Activated CD8-positive, alpha-beta T cell treated with anti-CD3 and anti-CD28 coated beads, Interleukin-2, amount 10 ng/mL, durations not matched to agents 7 days and 5 days (primary cell): ENCODE measurements around the gene CAPN2. TPM values are rescaled to one million over a fixed set of nuclear protein-coding genes. Genes with fewer than 3 reads are reported as not detected.

Experiments
- ATAC-seq: fragments of 150-1000 bp; cut with Tn5 transposase; one replicate; pipeline ENCODE4 v1.10.0; 2021; ENCODE audit warnings: moderate library complexity
- CTCF ChIA-PET: fragments of 350-600 bp; sonication (Branson Sonifier 250); formaldehyde crosslinking; loops from one replicate; lab custom pipeline; 2021; ENCODE audit warnings: antibody characterized with exemption; lab: Charles Lee
- POLR2A ChIA-PET: fragments of 350-600 bp; sonication (Branson Sonifier 250); formaldehyde crosslinking; loops from one replicate; lab custom pipeline; 2021; ENCODE audit warnings: antibody characterized with exemption; lab: Charles Lee
- DNase-seq: peaks from one replicate; pipeline ENCODE4 v3.0.0-alpha.2; 2020
- H3K27ac Mint-ChIP-seq: one replicate; pipeline ENCODE4 v1.8.0; 2021; ENCODE audit warnings: mild to moderate bottlenecking, mixed read lengths
- H3K27me3 Mint-ChIP-seq: one replicate; pipeline ENCODE4 v1.8.0; 2021; ENCODE audit warnings: low read depth, mixed read lengths
- H3K36me3 Mint-ChIP-seq: one replicate; pipeline ENCODE4 v1.8.0; 2021; ENCODE audit warnings: low read depth, mixed read lengths
- H3K4me1 Mint-ChIP-seq: one replicate; pipeline ENCODE4 v1.8.0; 2021; ENCODE audit warnings: low read depth, mixed read lengths
- H3K4me3 Mint-ChIP-seq: one replicate; pipeline ENCODE4 v1.8.0; 2021; ENCODE audit warnings: mild to moderate bottlenecking, mixed read lengths
- H3K9me3 Mint-ChIP-seq: one replicate; pipeline ENCODE4 v1.8.0; 2022; ENCODE audit warnings: mixed read lengths; ENCODE audit not compliant: insufficient read depth
- total RNA-seq, 2 experiments: library from RNA; stranded (reverse); gene quantifications; one replicate each; pipeline ENCODE4 v1.2.3, GENCODE V29; 2021

The CAPN2 gene
- total RNA-seq, 2 experiments from 2014 or later, result 176 to 178 TPM

DNA sequence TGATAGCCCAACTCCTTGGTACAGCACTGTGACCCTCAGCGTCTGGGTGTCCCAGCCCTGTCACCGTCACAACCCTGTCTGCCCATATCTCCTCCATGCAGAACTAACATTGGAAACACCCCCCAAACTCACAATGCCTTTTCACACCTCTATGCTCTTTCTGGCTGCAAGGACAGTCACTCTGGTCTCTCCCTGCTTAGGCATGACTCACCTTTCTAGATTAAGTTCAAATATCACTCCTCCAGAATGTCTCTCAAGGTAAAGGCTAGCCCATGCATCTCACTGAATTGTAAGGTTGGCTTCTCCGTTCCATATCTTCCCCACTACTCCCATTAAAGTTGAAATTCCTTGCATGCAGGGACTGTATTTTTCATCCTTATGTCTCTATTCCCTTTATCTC lies 29.8 kb upstream of the CAPN2 start:
- H3K27ac Mint-ChIP-seq, result no peak overlapping the region
- ATAC-seq, result no peak
- H3K4me1 Mint-ChIP-seq, result no peaks in the 10 kb centered on the region
- CTCF ChIA-PET, result interaction anchor here (1.9 kb wide), 1 partner anchor 549 kb away, joined by 12 read pairs; no protein-coding TSS in a partner anchor
- POLR2A ChIA-PET, result no interaction called here
- H3K9me3 Mint-ChIP-seq, result no peaks in the 10 kb centered on the region
- no peak overlapping the region for H3K4me3 Mint-ChIP-seq
- H3K27me3 Mint-ChIP-seq, result peaks cover 27% of the 10 kb centered on the region
- DNase-seq, result no peak
- H3K36me3 Mint-ChIP-seq, result no peaks in the 10 kb centered on the region

DNA sequence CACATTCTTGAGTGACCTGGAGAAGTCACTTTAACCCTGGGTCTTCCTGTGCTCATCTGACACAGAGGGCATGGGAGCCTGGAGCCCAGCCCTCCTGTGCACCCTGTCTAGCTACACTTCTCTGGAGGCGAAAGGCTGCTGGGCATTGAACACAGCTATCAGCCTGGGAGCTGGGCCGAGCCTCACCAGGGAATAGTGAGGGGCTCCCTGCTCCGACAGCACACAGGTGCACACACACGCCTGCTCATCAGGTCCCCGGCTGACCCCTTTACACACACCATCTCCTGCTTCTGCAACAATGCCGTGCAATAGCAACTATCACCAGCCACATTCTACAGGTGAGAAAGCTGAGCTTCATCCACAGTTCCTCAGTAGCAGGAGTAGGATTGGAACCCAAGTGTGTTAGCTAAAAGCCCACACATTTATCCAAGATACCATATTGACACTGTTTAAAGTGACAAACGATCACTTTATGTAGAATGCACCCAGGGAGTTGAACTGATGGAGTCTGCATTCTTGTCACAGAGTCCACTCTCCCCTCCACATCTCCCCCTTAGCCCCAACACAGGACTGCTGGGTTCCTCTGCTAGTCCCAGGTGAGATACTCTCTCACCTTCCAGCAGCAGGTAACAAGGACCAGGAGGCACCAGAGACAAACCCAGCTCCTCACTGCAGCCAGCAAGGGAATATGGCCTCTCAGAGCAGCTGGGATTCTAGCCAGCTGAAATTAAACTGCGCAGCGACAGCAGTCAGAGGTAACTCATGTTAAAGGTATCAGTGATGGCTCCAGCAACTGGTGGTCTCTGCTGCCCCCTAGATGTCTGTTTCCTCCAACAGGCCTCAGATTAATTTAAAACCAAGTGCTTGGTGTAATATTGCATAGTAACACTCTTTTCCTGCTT lies 28.5 kb upstream of the CAPN2 start:
- peaks cover 30% of the 10 kb centered on the region for H3K27me3 Mint-ChIP-seq
- no peaks in the 10 kb centered on the region for H3K4me1 Mint-ChIP-seq
- ChIA-PET POLR2A (no interaction called here), CTCF (interaction anchor here (0.9 to 1.9 kb wide), 9 partner anchors 9 to 560 kb away, joined by 3 to 12 read pairs (median 5); no protein-coding TSS in a partner anchor)
- no peak overlapping the region for H3K4me3 Mint-ChIP-seq
- ATAC-seq (peak; percentile 64), DNase-seq (peak; percentile 71)
- H3K9me3 Mint-ChIP-seq, result no peaks in the 10 kb centered on the region
- H3K27ac Mint-ChIP-seq, result no peak overlapping the region
- no peaks in the 10 kb centered on the region for H3K36me3 Mint-ChIP-seq

DNA sequence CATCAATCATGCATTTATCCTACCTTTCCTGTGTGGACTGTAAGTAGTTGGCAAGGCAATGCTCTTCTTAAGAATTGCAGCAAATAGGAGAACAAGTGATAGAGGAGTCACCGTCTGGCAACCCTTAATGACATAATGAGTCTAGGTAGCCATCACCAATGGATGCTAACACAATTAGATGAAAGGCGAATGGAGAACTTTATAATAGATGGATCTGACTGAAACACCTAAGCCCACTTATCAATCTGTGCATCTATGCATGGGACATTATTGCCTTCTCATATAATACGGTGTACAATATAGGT lies 27.9 kb upstream of the CAPN2 start:
- no peak for ATAC-seq
- ChIA-PET CTCF (interaction anchor here (0.9 to 1.5 kb wide), 6 partner anchors 10 to 548 kb away, joined by 3 to 10 read pairs (median 4); no protein-coding TSS in a partner anchor), POLR2A (no interaction called here)
- H3K36me3 Mint-ChIP-seq, result no peaks in the 10 kb centered on the region
- H3K27me3 Mint-ChIP-seq, result peaks cover 32% of the 10 kb centered on the region
- no peaks in the 10 kb centered on the region for H3K9me3 Mint-ChIP-seq
- H3K4me3 Mint-ChIP-seq, result no peak overlapping the region
- no peak overlapping the region for H3K27ac Mint-ChIP-seq
- H3K4me1 Mint-ChIP-seq, result no peaks in the 10 kb centered on the region
- DNase-seq, result no peak

DNA sequence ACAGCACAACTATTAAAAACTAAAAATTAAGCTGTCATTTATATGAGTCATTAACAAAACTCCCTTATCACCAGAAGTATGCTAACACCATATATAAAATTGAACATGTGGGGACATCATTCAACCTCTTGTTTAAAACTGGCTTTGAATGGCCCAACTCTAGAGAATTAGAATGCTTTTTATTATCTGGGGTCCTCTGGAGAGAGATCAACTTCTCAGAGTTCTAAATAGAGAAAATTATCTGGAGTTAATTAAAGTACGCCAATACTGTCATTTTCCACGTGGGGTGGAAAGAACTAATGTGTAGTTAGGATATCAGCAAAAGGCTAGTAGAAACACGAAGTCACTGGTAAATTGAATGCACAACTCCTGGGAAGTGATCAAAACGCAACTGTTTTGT lies 21.2 kb upstream of the CAPN2 start:
- CTCF ChIA-PET, result no interaction called here
- H3K27ac Mint-ChIP-seq, result no peak overlapping the region
- no peaks in the 10 kb centered on the region for H3K36me3 Mint-ChIP-seq
- H3K4me1 Mint-ChIP-seq, result no peaks in the 10 kb centered on the region
- ATAC-seq, result no peak
- H3K27me3 Mint-ChIP-seq, result peaks cover 12% of the 10 kb centered on the region
- POLR2A ChIA-PET, result no interaction called here
- no peak overlapping the region for H3K4me3 Mint-ChIP-seq
- no peak for DNase-seq
- H3K9me3 Mint-ChIP-seq, result no peaks in the 10 kb centered on the region

DNA sequence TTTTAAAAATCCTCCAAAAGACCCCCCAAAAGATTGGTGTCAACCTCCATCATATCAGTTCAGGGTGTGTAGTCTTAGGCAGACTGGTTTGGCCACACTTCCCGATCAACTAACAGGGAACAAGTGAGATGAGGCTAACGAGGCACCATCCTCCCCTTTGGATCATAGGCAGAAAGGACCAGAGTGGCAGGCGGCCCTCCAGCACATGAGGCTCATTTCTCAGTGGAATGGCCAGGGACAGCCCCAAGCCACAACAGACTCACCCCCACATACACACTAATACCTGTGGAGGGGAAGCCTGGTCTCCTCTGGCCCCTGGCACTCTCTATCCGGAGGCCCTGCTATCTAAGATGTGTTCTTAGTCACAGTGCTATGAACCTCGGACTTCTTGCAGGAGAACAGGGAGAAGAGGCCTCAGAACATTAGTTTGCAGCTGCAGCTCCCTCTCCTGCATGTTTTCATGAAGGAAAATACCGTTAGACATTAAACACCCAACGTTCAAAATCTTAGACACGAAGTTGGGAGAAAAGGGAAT lies 17.3 kb upstream of the CAPN2 start:
- POLR2A ChIA-PET, result no interaction called here
- ATAC-seq (no peak), DNase-seq (no peak)
- CTCF ChIA-PET, result interaction anchor here (0.9 to 3.0 kb wide), 12 partner anchors 9 to 571 kb away, joined by 3 to 42 read pairs (median 4); no protein-coding TSS in a partner anchor
- Mint-ChIP-seq H3K4me3 (no peak overlapping the region), H3K36me3 (no peaks in the 10 kb centered on the region), H3K4me1 (peaks cover 4% of the 10 kb centered on the region), H3K9me3 (no peaks in the 10 kb centered on the region), H3K27me3 (peaks cover 2% of the 10 kb centered on the region), H3K27ac (no peak overlapping the region)

DNA sequence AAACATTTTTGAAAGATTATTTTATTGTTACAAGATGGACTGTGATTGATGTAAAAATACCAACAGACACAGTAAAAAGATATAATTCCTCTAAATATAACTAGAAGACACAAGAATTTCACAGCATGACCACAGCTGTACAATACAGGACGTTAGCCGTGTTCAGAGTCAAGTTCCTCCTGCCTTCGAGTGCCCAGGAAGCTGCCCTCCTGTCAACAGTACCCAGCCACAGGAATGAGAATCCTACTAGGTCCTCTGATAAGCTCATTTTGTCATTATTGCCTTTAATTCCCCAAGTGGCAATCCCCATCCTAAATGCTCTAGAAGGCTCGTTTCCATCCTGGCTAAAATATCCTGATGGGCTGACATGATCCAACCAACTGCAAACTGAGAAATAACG lies 16.4 kb upstream of the CAPN2 start:
- Mint-ChIP-seq H3K27me3 (peaks cover 2% of the 10 kb centered on the region), H3K27ac (no peak overlapping the region), H3K36me3 (no peaks in the 10 kb centered on the region), H3K9me3 (no peaks in the 10 kb centered on the region), H3K4me3 (no peak overlapping the region), H3K4me1 (peaks cover 4% of the 10 kb centered on the region)
- no peak for DNase-seq
- ChIA-PET POLR2A (no interaction called here), CTCF (interaction anchor here (0.6 to 3.0 kb wide), 21 partner anchors 10 to 572 kb away, joined by 3 to 42 read pairs (median 4); no protein-coding TSS in a partner anchor)
- ATAC-seq, result no peak

DNA sequence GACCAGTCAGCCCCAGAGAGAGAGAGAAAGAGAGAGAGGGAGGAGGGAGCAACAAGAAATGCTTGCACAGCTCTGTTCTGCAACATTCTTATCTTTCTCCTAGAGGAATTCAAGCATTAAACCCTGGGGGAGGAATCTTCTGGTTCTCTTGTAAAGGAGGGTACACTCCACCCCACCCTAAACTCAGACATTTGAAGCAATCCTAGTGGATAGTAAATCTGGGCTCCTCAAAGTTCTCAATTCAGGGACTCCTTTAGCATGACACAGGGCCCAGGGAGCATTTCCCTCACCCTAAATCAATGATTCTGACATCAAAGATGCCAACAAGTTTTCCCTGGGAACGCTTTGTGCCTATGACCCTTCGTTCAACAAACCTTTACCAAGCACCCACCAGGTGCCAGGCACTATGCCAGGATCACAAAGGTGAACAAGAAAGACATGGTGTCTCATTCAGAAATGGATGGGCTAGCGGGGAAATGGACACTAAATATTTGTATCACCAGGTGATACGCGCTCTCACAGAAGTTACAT lies 11.9 kb upstream of the CAPN2 start:
- no peak overlapping the region for H3K27ac Mint-ChIP-seq
- CTCF ChIA-PET, result interaction anchor here (0.9 to 5.4 kb wide), 3 partner anchors 13 to 50 kb away, joined by 5 to 99 read pairs (median 6); partner anchors contain the start of gene CAPN2
- POLR2A ChIA-PET, result no interaction called here
- peaks cover 12% of the 10 kb centered on the region for H3K4me1 Mint-ChIP-seq
- H3K4me3 Mint-ChIP-seq, result no peak overlapping the region
- DNase-seq (no peak), ATAC-seq (no peak)
- no peaks in the 10 kb centered on the region for H3K36me3 Mint-ChIP-seq
- peaks cover 3% of the 10 kb centered on the region for H3K27me3 Mint-ChIP-seq
- no peaks in the 10 kb centered on the region for H3K9me3 Mint-ChIP-seq

DNA sequence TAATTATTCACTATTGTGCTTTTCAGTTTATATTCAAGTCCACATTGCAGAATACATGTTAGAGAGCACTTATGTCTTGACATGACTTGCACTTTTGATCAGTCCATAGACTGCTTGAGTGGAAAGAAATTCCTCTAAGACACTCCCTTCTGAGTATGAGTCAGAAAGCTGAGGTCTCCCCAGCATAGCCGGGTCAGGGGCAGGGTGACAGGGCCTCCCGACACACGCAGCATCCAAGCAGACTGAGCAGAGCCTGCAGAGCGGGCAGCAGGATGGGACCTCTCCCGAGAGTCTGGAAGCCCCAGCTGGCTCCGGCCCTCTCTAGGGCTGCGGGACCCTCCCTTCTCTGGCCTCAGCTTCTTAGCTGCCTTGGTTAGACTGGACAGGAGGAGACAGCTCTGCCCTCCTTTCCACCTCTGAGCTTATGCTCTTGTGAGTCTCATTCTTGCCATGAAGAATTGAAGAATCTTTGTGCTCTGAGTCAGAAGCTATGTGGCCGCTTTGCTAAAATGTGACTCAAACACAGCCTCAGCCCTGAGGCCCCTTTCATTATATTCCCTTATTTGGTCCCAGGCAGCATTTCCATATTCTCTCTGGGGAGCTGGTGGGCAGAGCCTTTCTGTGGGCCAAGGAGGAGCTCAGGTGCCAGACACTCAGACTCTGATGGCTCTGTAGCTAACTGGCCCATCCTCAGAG lies 11.2 kb upstream of the CAPN2 start:
- Mint-ChIP-seq H3K36me3 (no peaks in the 10 kb centered on the region), H3K4me1 (peaks cover 12% of the 10 kb centered on the region), H3K9me3 (no peaks in the 10 kb centered on the region), H3K4me3 (no peak overlapping the region), H3K27ac (no peak overlapping the region), H3K27me3 (peaks cover 3% of the 10 kb centered on the region)
- ATAC-seq, result no peak
- POLR2A ChIA-PET, result interaction anchor here (1.3 kb wide), 1 partner anchor 15 kb away, joined by 3 read pairs; no protein-coding TSS in a partner anchor
- no peak for DNase-seq
- CTCF ChIA-PET, result interaction anchor here (0.9 to 5.4 kb wide), 5 partner anchors 12 to 350 kb away, joined by 3 to 99 read pairs (median 5); partner anchors contain the start of gene CAPN2

DNA sequence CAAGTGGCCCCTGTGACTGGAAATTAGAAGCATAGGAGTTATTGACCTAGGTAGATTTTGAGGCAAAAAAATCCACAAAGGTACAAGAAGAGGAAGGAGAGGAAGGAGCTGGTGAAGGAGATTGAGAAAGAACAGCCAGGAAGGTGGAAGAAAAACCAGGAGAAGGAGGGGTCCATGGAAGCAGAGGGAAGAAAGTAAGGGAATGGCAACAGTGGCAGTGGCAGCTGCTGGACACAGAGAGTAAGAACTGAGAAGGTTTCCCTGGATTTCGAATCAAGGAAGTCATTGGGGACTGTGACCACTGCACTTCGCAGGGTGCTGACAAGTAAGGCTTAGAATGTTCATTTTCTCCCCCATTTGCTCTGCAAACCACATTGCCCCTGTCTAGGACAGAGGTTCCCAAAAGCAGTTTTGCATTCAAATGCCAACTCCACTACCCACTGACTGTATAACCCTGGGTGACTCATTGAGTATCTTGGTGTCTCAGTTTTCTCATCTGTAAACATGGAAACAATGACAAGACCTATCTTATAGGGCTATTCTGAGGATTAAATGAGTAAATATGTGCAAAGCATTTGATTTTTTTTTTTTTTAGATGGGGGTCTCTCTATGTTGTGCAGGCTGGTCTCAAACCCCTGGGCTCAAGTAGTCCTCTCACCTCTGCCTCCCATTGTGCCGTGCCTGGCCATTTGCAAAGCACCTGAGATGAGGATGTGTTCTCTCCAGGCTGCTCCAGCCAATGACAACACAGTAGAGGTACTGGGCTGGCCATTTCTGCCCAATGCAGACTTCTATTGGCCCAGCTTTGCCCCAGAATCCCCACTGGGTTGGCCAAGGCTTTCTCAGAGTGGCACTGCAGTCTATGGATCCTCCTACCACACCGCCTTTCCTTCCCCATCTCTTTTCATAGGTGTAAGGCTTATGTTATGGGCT lies 9.3 kb upstream of the CAPN2 start:
- ChIA-PET POLR2A (interaction anchor here (0.7 kb wide), 1 partner anchor 10 kb away, joined by 3 read pairs; no protein-coding TSS in a partner anchor), CTCF (interaction anchor here (5.4 kb wide), 1 partner anchor 47 kb away, joined by 99 read pairs; no protein-coding TSS in a partner anchor)
- H3K27me3 Mint-ChIP-seq, result peaks cover 3% of the 10 kb centered on the region
- peaks cover 20% of the 10 kb centered on the region for H3K4me1 Mint-ChIP-seq
- ATAC-seq (no peak), DNase-seq (no peak)
- no peaks in the 10 kb centered on the region for H3K9me3 Mint-ChIP-seq
- H3K27ac Mint-ChIP-seq, result no peak overlapping the region
- H3K4me3 Mint-ChIP-seq, result no peak overlapping the region
- H3K36me3 Mint-ChIP-seq, result no peaks in the 10 kb centered on the region

DNA sequence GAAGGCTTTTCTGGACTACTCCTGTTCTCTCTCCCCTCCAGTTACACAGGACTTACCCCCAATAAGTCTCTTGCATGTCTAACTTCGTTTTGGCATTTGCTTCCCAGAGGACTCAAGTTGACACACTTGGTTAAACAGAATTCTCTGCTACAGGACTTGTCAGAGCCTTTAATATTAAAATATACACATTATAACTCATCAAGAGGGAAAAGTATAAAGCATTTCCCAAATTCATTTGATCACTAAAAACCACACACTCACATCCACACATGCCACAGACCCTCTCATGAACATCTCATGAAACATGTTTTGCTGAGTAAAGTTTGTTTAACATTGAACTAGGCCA lies 8.7 kb upstream of the CAPN2 start:
- Mint-ChIP-seq H3K4me1 (peaks cover 18% of the 10 kb centered on the region), H3K4me3 (no peak overlapping the region), H3K36me3 (no peaks in the 10 kb centered on the region), H3K9me3 (no peaks in the 10 kb centered on the region), H3K27ac (no peak overlapping the region), H3K27me3 (peaks cover 3% of the 10 kb centered on the region)
- no peak for ATAC-seq
- CTCF ChIA-PET, result interaction anchor here (5.7 kb wide), 1 partner anchor 45 kb away, joined by 37 read pairs; no protein-coding TSS in a partner anchor
- POLR2A ChIA-PET, result no interaction called here
- no peak for DNase-seq
